ENCODE data around the gene SHBG. TPM values are rescaled to one million over a fixed set of nuclear protein-coding genes. Genes with fewer than 3 reads are reported as not detected.
A peak's percentile ranks its signal among the peaks of the same experiment; 100 is the strongest.

Gene SHBG
- total RNA-seq, 1 donor, result 0.36 TPM

GRCh38 chr17:7626307-7626706 is 3.6 kb upstream of the SHBG start:
- no peak overlapping the region for H2AFZ ChIP-seq (ENCODE audit: low read length)
- H3K79me2 ChIP-seq (ENCODE audit: insufficient read depth, low read length), result peaks cover 15% of the 10 kb centered on the region
- H3K9me3 ChIP-seq (ENCODE audit: low read depth, low read length), result no peaks in the 10 kb centered on the region
- no peaks in the 10 kb centered on the region for H3K36me3 ChIP-seq (ENCODE audit: insufficient read depth, low read length)
- H3K27me3 ChIP-seq (ENCODE audit: insufficient read depth, low read length), result no peaks in the 10 kb centered on the region
- no peak overlapping the region for H3K4me3 ChIP-seq (ENCODE audit: insufficient read depth, low read length)
- no peak for TF ChIP-seq CTCF (IDR thresholded peaks at IDR 0.05; ENCODE audit: extremely low read depth, low read depth, low read length)
- peaks cover 5% of the 10 kb centered on the region for H3K4me1 ChIP-seq (ENCODE audit: insufficient read depth, low read length)
- peak overlapping the region; percentile 95 for H3K4me2 ChIP-seq (ENCODE audit: insufficient read depth, low read length)
- H3K27ac ChIP-seq (ENCODE audit: low read depth, low read length), result no peak overlapping the region
- H4K20me1 ChIP-seq (ENCODE audit: insufficient read depth, low read length), result no peaks in the 10 kb centered on the region
- DNase-seq (ENCODE audit: insufficient read length, low spot score, missing footprints), result no peak

GRCh38 chr17:7626956-7627249 is 3.0 kb upstream of the SHBG start:
- H4K20me1 ChIP-seq (ENCODE audit: insufficient read depth, low read length), result no peaks in the 10 kb centered on the region
- DNase-seq (ENCODE audit: insufficient read length, low spot score, missing footprints), result peak; percentile 88
- peak overlapping the region; percentile 85 for H3K27ac ChIP-seq (ENCODE audit: low read depth, low read length)
- peaks cover 15% of the 10 kb centered on the region for H3K79me2 ChIP-seq (ENCODE audit: insufficient read depth, low read length)
- H3K4me1 ChIP-seq (ENCODE audit: insufficient read depth, low read length), result peaks cover 5% of the 10 kb centered on the region
- peak overlapping the region; percentile 95 for H3K4me2 ChIP-seq (ENCODE audit: insufficient read depth, low read length)
- no peaks in the 10 kb centered on the region for H3K27me3 ChIP-seq (ENCODE audit: insufficient read depth, low read length)
- H3K4me3 ChIP-seq (ENCODE audit: insufficient read depth, low read length), result peak overlapping the region; percentile 95
- no peak for TF ChIP-seq CTCF (IDR thresholded peaks at IDR 0.05; ENCODE audit: extremely low read depth, low read depth, low read length)
- H3K36me3 ChIP-seq (ENCODE audit: insufficient read depth, low read length), result no peaks in the 10 kb centered on the region
- peak overlapping the region; percentile 93 for H2AFZ ChIP-seq (ENCODE audit: low read length)
- no peaks in the 10 kb centered on the region for H3K9me3 ChIP-seq (ENCODE audit: low read depth, low read length)

- TF ChIP-seq CTCF (IDR thresholded peaks at IDR 0.05; ENCODE audit: extremely low read depth, low read depth, low read length), result no peak
- Histone ChIP-seq H3K79me2 (ENCODE audit: insufficient read depth, low read length) (peaks cover 15% of the 10 kb centered on the region), H3K4me2 (ENCODE audit: insufficient read depth, low read length) (peak within 1 kb of the TSS; percentile 95), H3K27ac (ENCODE audit: low read depth, low read length) (peak within 1 kb of the TSS; percentile 85), H3K27me3 (ENCODE audit: insufficient read depth, low read length) (no peaks in the 10 kb centered on the region), H4K20me1 (ENCODE audit: insufficient read depth, low read length) (no peaks in the 10 kb centered on the region), H3K4me3 (ENCODE audit: insufficient read depth, low read length) (peak within 1 kb of the TSS; percentile 95), H3K9me3 (ENCODE audit: low read depth, low read length) (no peaks in the 10 kb centered on the region), H3K4me1 (ENCODE audit: insufficient read depth, low read length) (peaks cover 5% of the 10 kb centered on the region), H2AFZ (ENCODE audit: low read length) (peak within 1 kb of the TSS; percentile 93), H3K36me3 (ENCODE audit: insufficient read depth, low read length) (no peaks in the 10 kb centered on the region)
- DNase-seq (ENCODE audit: insufficient read length, low spot score, missing footprints), result peak; percentile 100
Measured at GRCh38 chr17:7627250-7628121, 2.4 kb upstream of the SHBG start, which contains the start of gene SAT2. SAT2 (minus strand) TSS chr17:7627821; CDS start chr17:7627635, 186 bp downstream.
